ENCODE measurements around the gene COL6A1. TPM values are rescaled to one million over a fixed set of nuclear protein-coding genes. Genes with fewer than 3 reads are reported as not detected.

COL6A1 gene
- total RNA-seq, 2 donors from 2014 or later: 39.8 to 131 TPM

- intact Hi-C loops (cut with DNase I): no loop called here
- H3K4me3 ChIP-seq: no peak overlapping the region
- H3K27ac ChIP-seq: no peak overlapping the region
- H3K36me3 ChIP-seq: no peaks in the 10 kb centered on the region
- H3K27me3 ChIP-seq: no peaks in the 10 kb centered on the region
- no peak for DNase-seq
- TF ChIP-seq, protein P1, sequence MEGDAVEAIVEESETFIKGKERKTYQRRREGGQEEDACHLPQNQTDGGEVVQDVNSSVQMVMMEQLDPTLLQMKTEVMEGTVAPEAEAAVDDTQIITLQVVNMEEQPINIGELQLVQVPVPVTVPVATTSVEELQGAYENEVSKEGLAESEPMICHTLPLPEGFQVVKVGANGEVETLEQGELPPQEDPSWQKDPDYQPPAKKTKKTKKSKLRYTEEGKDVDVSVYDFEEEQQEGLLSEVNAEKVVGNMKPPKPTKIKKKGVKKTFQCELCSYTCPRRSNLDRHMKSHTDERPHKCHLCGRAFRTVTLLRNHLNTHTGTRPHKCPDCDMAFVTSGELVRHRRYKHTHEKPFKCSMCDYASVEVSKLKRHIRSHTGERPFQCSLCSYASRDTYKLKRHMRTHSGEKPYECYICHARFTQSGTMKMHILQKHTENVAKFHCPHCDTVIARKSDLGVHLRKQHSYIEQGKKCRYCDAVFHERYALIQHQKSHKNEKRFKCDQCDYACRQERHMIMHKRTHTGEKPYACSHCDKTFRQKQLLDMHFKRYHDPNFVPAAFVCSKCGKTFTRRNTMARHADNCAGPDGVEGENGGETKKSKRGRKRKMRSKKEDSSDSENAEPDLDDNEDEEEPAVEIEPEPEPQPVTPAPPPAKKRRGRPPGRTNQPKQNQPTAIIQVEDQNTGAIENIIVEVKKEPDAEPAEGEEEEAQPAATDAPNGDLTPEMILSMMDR (IDR thresholded peaks at IDR 0.05): no peak
- H3K4me1 ChIP-seq: no peaks in the 10 kb centered on the region
- H3K9ac ChIP-seq (ENCODE audit: low read depth in 2 of 2, low read length in 2 of 2): no peak overlapping the region
- H3K9me3 ChIP-seq: no peaks in the 10 kb centered on the region
These were observed 16.3 kb upstream of the COL6A1 start for GRCh38 chr21:45965084-45965809.

DNA sequence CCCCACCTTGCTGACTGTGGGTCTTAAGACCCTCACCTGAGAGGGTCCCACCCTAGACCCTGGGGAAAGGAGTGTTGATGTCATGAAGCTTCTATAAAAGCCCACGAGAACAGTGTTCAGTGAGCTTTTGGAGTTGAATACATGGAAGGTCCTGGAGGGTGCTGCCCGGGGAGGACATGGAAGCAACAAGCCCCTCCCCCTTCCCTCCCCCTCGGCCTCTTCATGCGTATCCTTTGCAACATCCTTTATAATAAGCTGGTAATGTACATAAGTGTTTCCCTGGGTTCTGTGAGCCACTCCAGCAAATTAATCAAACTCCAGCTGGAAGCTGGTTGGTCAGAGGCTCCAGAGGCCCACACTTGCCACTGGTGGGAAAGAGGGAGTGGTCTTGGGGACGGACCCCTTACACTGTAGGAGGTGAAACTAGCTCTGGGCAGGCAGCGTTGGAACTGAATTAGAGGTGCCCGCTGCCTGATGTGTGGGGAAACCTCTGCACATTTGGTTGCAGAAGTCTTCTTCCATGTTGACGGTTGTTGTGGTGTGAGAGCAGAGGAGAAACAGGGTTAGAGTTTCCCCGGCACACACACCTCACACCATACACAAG lies 14.7 kb upstream of the COL6A1 start:
- intact Hi-C loops (cut with DNase I): no loop called here
- H3K9me3 ChIP-seq: no peaks in the 10 kb centered on the region
- no peaks in the 10 kb centered on the region for H3K36me3 ChIP-seq
- H3K27me3 ChIP-seq: no peaks in the 10 kb centered on the region
- H3K9ac ChIP-seq (ENCODE audit: low read depth in 2 of 2, low read length in 2 of 2): no peak overlapping the region
- TF ChIP-seq, protein P1 (IDR thresholded peaks at IDR 0.05): no peak
- DNase-seq: no peak
- no peaks in the 10 kb centered on the region for H3K4me1 ChIP-seq
- H3K4me3 ChIP-seq: no peak overlapping the region
- H3K27ac ChIP-seq: no peak overlapping the region

DNA sequence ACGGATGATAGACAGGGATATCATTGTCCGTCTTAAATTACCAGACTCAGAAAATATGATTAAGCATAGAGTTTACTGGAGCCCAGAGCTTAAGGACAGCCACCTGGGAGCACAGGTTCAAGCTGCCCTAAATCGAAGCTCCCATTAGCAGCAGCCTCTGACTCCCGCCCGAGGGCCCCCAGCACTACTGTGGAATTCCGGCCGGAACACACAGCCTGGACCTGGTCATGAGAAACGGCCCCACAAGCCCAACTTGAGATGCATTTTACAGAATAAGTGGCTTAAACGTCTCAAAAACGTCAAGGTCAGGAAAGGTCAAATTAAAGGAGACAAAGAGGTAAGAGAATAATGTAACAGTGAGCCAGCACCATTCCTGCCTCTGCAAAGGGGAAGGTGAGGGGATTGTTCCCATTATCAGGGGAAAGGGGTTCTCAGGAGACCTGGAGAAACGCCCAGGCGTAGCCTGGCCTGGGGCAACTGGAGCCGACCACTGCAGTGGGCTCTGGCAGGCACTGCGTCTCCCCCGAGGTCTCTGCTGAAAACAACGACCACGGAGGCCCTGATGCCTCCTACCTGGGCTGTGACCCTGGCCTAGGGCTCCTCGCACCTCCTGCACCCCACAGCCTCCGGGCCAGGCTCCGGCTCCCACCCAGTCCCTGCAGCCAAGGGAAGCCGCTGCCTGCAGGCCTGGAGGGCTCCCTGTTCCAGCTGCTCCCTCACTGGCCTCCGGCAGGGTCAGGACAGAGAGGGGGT lies 11.5 kb upstream of the COL6A1 start:
- no peak for DNase-seq
- TF ChIP-seq, protein P1 (IDR thresholded peaks at IDR 0.05): no peak
- peaks cover 30% of the 10 kb centered on the region for H3K27me3 ChIP-seq
- no peak overlapping the region for H3K9ac ChIP-seq (ENCODE audit: low read depth in 2 of 2, low read length in 2 of 2)
- no peak overlapping the region for H3K4me3 ChIP-seq
- H3K36me3 ChIP-seq: no peaks in the 10 kb centered on the region
- peaks cover 19% of the 10 kb centered on the region for H3K4me1 ChIP-seq
- H3K27ac ChIP-seq: no peak overlapping the region
- H3K9me3 ChIP-seq: no peaks in the 10 kb centered on the region
- intact Hi-C loops (cut with DNase I): no loop called here

DNA sequence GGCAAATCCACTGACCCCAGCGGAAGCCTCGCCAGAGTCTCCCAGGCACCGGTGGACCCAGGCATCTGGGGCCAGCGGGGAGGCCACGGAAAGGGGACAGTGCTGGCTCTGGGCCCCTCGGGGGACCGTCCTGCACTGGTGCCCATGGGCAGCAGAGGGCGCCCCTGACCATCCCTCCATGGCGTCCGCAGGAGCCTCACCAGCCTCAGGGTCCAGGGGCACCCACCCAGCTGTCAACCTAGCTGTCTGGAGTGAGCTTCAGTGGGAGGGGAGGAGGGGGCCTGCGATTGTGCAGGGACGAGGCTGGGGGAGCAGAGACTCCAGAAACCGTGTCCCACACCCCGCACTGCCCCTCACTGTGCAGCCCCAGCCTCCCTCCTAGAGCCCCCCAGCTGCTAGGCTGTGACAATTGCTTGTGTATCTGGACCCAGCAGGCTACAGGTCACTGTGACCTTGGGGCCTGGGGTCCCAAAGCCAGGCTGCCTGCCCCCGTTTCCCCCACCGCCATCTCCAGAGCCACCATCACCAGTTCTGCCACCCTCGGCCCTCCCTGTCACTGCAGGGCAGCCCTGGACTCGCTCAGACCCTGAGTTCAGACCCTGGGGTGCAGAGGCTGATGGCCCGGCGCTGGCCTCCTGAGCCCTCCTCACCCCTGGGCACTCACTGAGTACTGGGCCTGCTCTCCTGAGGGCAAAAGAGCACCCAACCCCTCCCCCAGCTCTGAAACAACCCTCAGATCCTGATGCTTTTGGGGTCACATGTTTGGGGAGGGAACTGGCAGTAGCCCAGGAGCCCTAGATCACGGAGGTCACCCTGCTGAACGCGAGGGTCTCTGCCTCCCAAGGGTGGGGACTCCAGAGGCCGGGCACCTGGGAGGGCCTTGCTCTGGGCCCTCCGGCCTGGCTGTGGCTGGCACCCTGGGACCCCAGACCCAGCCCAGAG lies 10.6 kb upstream of the COL6A1 start:
- intact Hi-C loops (cut with DNase I): no loop called here
- TF ChIP-seq, protein P1 (IDR thresholded peaks at IDR 0.05): peak; percentile 88
- peak overlapping the region; percentile 89 for H3K27ac ChIP-seq
- H3K36me3 ChIP-seq: no peaks in the 10 kb centered on the region
- peaks cover 21% of the 10 kb centered on the region for H3K4me1 ChIP-seq
- no peak for DNase-seq
- peaks cover 32% of the 10 kb centered on the region for H3K27me3 ChIP-seq
- no peak overlapping the region for H3K9ac ChIP-seq (ENCODE audit: low read depth in 2 of 2, low read length in 2 of 2)
- no peaks in the 10 kb centered on the region for H3K9me3 ChIP-seq
- no peak overlapping the region for H3K4me3 ChIP-seq

Measured in colonic mucosa (tissue), 4 donors.